B cell (primary cell): ENCODE results near the gene ZNF710. TPM values are rescaled to one million over a fixed set of nuclear protein-coding genes. Genes with fewer than 3 reads are reported as not detected.

ENCODE experiments used
- ATAC-seq: fragments of 200-7000 bp; cut with Tn5 transposase; one replicate; pipeline ENCODE4 v1.10.0; 2021; ENCODE audit warnings: low read depth, mild to moderate bottlenecking, moderate number of reproducible peaks, moderate library complexity
- CTCF ChIA-PET: fragments of 350-600 bp; sonication (Branson Sonifier 250); formaldehyde crosslinking; loops from one replicate; lab custom pipeline; 2021; ENCODE audit warnings: antibody characterized with exemption, inconsistent platforms; lab: Charles Lee
- POLR2A ChIA-PET: fragments of 350-600 bp; sonication (Branson Sonifier 250); formaldehyde crosslinking; loops from one replicate; lab custom pipeline; 2021; ENCODE audit warnings: antibody characterized with exemption; lab: Charles Lee
- DNase-seq: peaks from one replicate; pipeline ENCODE4 v3.0.0; 2013
- H2AFZ ChIP-seq: 2 replicates; pipeline ENCODE4 v1.6.1; 2012; ENCODE audit warnings: mild to moderate bottlenecking, low read depth, low read length; ENCODE audit not compliant: insufficient read depth, poor library complexity, severe bottlenecking
- H3K27ac ChIP-seq, 2 donors: 1 replicate in 1 of 2; 2 replicates in 1 of 2; pipeline ENCODE4 v1.5.1; 2012 to 2013; ENCODE audit warnings: low read length in 2 of 2, mild to moderate bottlenecking in 2 of 2, moderate library complexity in 1 of 2
- H3K27me3 ChIP-seq, 4 experiments: fragments of 200-600 bp in 1 of 4; sonication (generic) in 1 of 4; replicated peaks in 1 of 4; 1 replicate in 2 of 4; 2 replicates in 2 of 4; pipeline versions ENCODE4 v1.6.1 to v1.7.0; 2013 to 2016; ENCODE audit warnings: low read length in 3 of 4, mild to moderate bottlenecking in 2 of 4, mixed read lengths in 1 of 4, moderate library complexity in 1 of 4; ENCODE audit not compliant: insufficient read depth in 4 of 4, control insufficient read depth in 3 of 4; ENCODE audit errors: control extremely low read depth in 1 of 4
- H3K36me3 ChIP-seq, 2 experiments: replicated peaks in 1 of 2; 1 replicate in 1 of 2; 2 replicates in 1 of 2; pipeline versions ENCODE4 v1.6.1 to v1.7.1; 2013; ENCODE audit warnings: low read length in 1 of 2; ENCODE audit not compliant: insufficient read depth in 2 of 2, control insufficient read depth in 1 of 2; ENCODE audit errors: control extremely low read depth in 1 of 2, extremely low read depth in 1 of 2
- H3K4me1 ChIP-seq, 2 donors: fragments of 200-600 bp in 1 of 2; sonication (generic) in 1 of 2; 1 replicate in 1 of 2; 2 replicates in 1 of 2; pipeline versions ENCODE4 v1.5.1 to v1.6.1; 2013 to 2017; ENCODE audit warnings: low read length in 2 of 2; ENCODE audit not compliant: control insufficient read depth in 2 of 2, insufficient read depth in 2 of 2
- H3K4me2 ChIP-seq: replicated peaks from 2 replicates; pipeline ENCODE3; 2012; ENCODE audit warnings: mild to moderate bottlenecking, low read depth, low read length; ENCODE audit not compliant: poor library complexity, severe bottlenecking
- H3K4me3 ChIP-seq, 5 experiments: fragments of 200-600 bp in 1 of 5; sonication (generic) in 1 of 5; 1 replicate in 3 of 5; 2 replicates in 2 of 5; pipeline versions ENCODE4 v1.5.1 to v1.7.0; 2011 to 2016; ENCODE audit warnings: low read length in 4 of 5, mild to moderate bottlenecking in 4 of 5, low read depth in 2 of 5, control low read depth in 1 of 5, moderate library complexity in 1 of 5; ENCODE audit not compliant: insufficient read depth in 1 of 5; ENCODE audit errors: control extremely low read depth in 1 of 5, extremely low read depth in 1 of 5
- H3K79me2 ChIP-seq: fragments of 200-600 bp; sonication (generic); one replicate; pipeline ENCODE4 v1.6.0; 2016; ENCODE audit warnings: low read length; ENCODE audit not compliant: control insufficient read depth, insufficient read depth
- H3K9ac ChIP-seq: fragments of 200-600 bp; sonication (generic); 2 replicates; pipeline ENCODE4 v1.6.1; 2017; ENCODE audit warnings: mild to moderate bottlenecking, low read length, moderate library complexity
- H3K9me3 ChIP-seq, 3 donors: one replicate each; pipeline versions ENCODE4 v1.6.1 to v1.7.1; 2013; ENCODE audit warnings: low read length in 2 of 3; ENCODE audit not compliant: control insufficient read depth in 2 of 3, insufficient read depth in 1 of 3; ENCODE audit errors: control extremely low read depth in 1 of 3
- H4K20me1 ChIP-seq: 2 replicates; pipeline ENCODE4 v1.6.0; 2012; ENCODE audit warnings: mild to moderate bottlenecking, low read length; ENCODE audit not compliant: insufficient read depth, control insufficient read depth, poor library complexity, severe bottlenecking
- H3K27ac Mint-ChIP-seq: one replicate; pipeline ENCODE4 v1.8.0; 2021; ENCODE audit warnings: mixed read lengths
- H3K27me3 Mint-ChIP-seq: one replicate; pipeline ENCODE4 v1.8.0; 2021; ENCODE audit warnings: mixed read lengths
- H3K4me1 Mint-ChIP-seq: one replicate; pipeline ENCODE4 v1.8.0; 2021; ENCODE audit warnings: mixed read lengths
- H3K4me3 Mint-ChIP-seq: one replicate; pipeline ENCODE4 v1.8.0; 2021; ENCODE audit warnings: mixed read lengths
- H3K9me3 Mint-ChIP-seq: one replicate; pipeline ENCODE4 v1.8.0; 2022; ENCODE audit warnings: mixed read lengths; ENCODE audit not compliant: insufficient read depth
- CTCF ChIP-seq: fragments of 200-600 bp; IDR thresholded peaks from one replicate; pipeline ENCODE4 v1.8.0; 2022; ENCODE audit warnings: antibody characterized with exemption, mild to moderate bottlenecking
- EZH2 ChIP-seq: IDR thresholded peaks from 2 replicates; pipeline ENCODE4 v1.6.1; 2012; ENCODE audit warnings: borderline replicate concordance, low read depth, mild to moderate bottlenecking, moderate library complexity, low read length; ENCODE audit not compliant: insufficient read depth, poor library complexity, severe bottlenecking
- WGBS: methylation state at CpG from one replicate; pipeline ENCODE4 v1.1.5; 2013; ENCODE audit warnings: missing lambda C conversion rate; ENCODE audit not compliant: insufficient coverage; 5-methylcytosine and 5-hydroxymethylcytosine counted together
- intact Hi-C: fragments of 100-400 bp; cut with micrococcal nuclease; formaldehyde crosslinking; loops from one replicate; pipeline ENCODE4 v1.10.0; 2022
- polyA plus RNA-seq: library from polyadenylated mRNA; depleted of rRNA; stranded (reverse); fragments of >200 nt; gene quantifications from 2 replicates; pipeline ENCODE4 v1.2.3, GENCODE V29; 2012
- total RNA-seq, 2 donors: library from RNA; stranded (reverse); fragments of 120-200 nt in 1 of 2; gene quantifications; 1 replicate in 1 of 2; 2 replicates in 1 of 2; pipeline versions ENCODE4 v1.2.3 to v1.2.4, GENCODE V29; 2013 to 2022

Gene ZNF710
- total and polyA plus RNA-seq, 2 donors (not counting 1 experiment from before 2014, with no cell fraction given): 8.7 to 38.7 TPM

DNA sequence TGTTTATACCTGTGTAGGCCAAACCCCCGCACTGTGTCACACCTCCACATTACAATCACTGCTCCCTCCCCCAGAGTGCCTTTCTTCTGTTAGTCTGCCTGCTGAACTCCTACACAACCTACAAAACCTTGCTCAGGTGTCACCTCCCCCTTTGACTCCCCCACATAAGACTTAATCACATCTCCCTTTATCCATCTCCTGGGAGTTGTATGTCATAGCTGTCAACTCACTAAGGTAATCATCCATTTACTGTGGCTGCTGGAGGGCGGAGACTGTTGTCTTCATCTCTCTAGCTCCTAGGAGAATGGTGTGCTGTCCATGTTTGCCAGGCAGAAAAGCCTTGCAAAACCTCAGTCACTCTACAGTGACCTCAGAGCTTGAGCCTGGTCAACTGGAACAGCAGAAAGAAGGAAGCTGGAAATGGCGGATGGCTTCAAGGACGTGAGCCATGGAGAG, 43.8 kb downstream of the ZNF710 start:
- Histone ChIP-seq H3K27ac (no peak overlapping the region), H3K9ac (no peak overlapping the region), H3K36me3 (no peaks in the 10 kb centered on the region), H2AFZ (no peak overlapping the region), H3K9me3 (no peaks in the 10 kb centered on the region), H4K20me1 (no peaks in the 10 kb centered on the region), H3K4me3 (no peak overlapping the region), H3K79me2 (peaks cover 95% of the 10 kb centered on the region), H3K4me2 (peak overlapping the region; percentile 73), H3K27me3 (no peaks in the 10 kb centered on the region), H3K4me1 (peaks cover 40 to 50% of the 10 kb centered on the region in 2 donors)
- TF ChIP-seq CTCF (no peak), EZH2 (no peak)
- peak overlapping the region; percentile 94 for H3K27ac Mint-ChIP-seq
- intact Hi-C loops: no loop called here
- H3K4me1 Mint-ChIP-seq: peaks cover 68% of the 10 kb centered on the region
- CTCF ChIA-PET: interaction anchor here (1.0 to 1.6 kb wide), 7 partner anchors 11 to 44 kb away, joined by 3 to 6 read pairs (median 4); no protein-coding TSS in a partner anchor
- POLR2A ChIA-PET: interaction anchor here (1.5 kb wide), 1 partner anchor 10 kb away, joined by 3 read pairs; no protein-coding TSS in a partner anchor
- no peak overlapping the region for H3K4me3 Mint-ChIP-seq
- no peak for DNase-seq
- ATAC-seq: no peak
- H3K27me3 Mint-ChIP-seq: no peaks in the 10 kb centered on the region
- no peaks in the 10 kb centered on the region for H3K9me3 Mint-ChIP-seq
- WGBS: 95% methylated on average over 4 of the region's 4 CpGs

DNA sequence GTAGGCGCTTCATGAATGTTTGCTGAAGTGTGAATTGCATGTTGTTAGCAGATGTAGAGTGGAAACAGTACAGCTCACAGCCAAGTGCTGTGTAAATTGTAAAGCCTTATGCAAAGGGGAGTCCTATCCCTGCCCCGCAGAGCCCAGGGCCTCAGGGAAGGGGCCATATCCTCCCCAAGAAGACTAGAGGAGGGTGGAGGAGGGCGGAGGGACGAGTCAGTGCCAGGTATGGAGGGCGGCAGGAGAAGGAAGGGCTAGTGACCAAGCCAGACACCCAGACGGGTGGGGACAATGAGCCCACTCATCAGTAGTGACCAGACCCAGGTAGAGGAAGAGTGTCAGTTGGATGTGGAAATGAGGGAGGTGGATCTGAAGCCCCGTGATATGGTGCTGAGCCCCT, 45.2 kb downstream of the ZNF710 start:
- H3K4me3 Mint-ChIP-seq: peak overlapping the region; percentile 66
- WGBS: 81% methylated on average over 6 of the region's 7 CpGs
- peak overlapping the region; percentile 84 to 87 for H3K27ac ChIP-seq
- H3K27ac Mint-ChIP-seq: peak overlapping the region; percentile 94
- H3K4me3 ChIP-seq: peak overlapping the region in 1 of 5 experiments; percentile 42
- intact Hi-C loops: no loop called here
- POLR2A ChIA-PET: interaction anchor here (0.7 to 1.5 kb wide), 3 partner anchors 11 to 13 kb away, joined by 3 read pairs; no protein-coding TSS in a partner anchor
- H3K4me2 ChIP-seq: peak overlapping the region; percentile 73
- H3K4me1 ChIP-seq: peaks cover 40 to 50% of the 10 kb centered on the region in 2 donors
- no peak overlapping the region for H3K9ac ChIP-seq
- H4K20me1 ChIP-seq: no peaks in the 10 kb centered on the region
- TF ChIP-seq EZH2 (no peak), CTCF (no peak)
- ATAC-seq: no peak
- CTCF ChIA-PET: interaction anchor here (0.8 to 1.6 kb wide), 4 partner anchors 9 to 13 kb away, joined by 3 to 5 read pairs (median 4); no protein-coding TSS in a partner anchor
- no peaks in the 10 kb centered on the region for H3K9me3 Mint-ChIP-seq
- H3K27me3 ChIP-seq: no peaks in the 10 kb centered on the region
- no peaks in the 10 kb centered on the region for H3K27me3 Mint-ChIP-seq
- no peak for DNase-seq
- H3K9me3 ChIP-seq: no peaks in the 10 kb centered on the region
- peaks cover 95% of the 10 kb centered on the region for H3K79me2 ChIP-seq
- H3K4me1 Mint-ChIP-seq: peaks cover 61% of the 10 kb centered on the region
- H3K36me3 ChIP-seq: no peaks in the 10 kb centered on the region
- H2AFZ ChIP-seq: no peak overlapping the region
